Motor neuron (in vitro differentiated cells): ENCODE measurements around the gene MAD1L1. TPM values are rescaled to one million over a fixed set of nuclear protein-coding genes. Genes with fewer than 3 reads are reported as not detected.
"Not testable (repeated sequence)": the region's sequence is repeated elsewhere in the genome, so short reads cannot be mapped to it uniquely, and the experiment has no call there.

Experiments
- ATAC-seq, 8 experiments: fragments of 200-7000 bp; cut with Tn5 transposase; replicated peaks in 6 of 8; 2 replicates each; pipeline ENCODE4 v1.8.0; 2021; ENCODE audit warnings: mild to moderate bottlenecking in 8 of 8, moderate library complexity in 8 of 8
- H3K27ac ChIP-seq, 2 donors: fragments of 250-450 bp; sonication (Bioruptor Pico); 2 replicates each; pipeline ENCODE4 v1.9.0; 2021; ENCODE audit warnings: antibody characterized with exemption in 2 of 2, mild to moderate bottlenecking in 2 of 2, moderate library complexity in 1 of 2
- H3K4me1 ChIP-seq, 2 donors: fragments of 250-450 bp; sonication (Bioruptor Pico); replicated peaks in 1 of 2; 2 replicates each; pipeline ENCODE4 v1.6.1; 2021; ENCODE audit warnings: antibody characterized with exemption in 2 of 2, mild to moderate bottlenecking in 2 of 2, moderate library complexity in 1 of 2
- H3K4me3 ChIP-seq, 5 donors: fragments of 250-450 bp; sonication (Bioruptor Pico); 2 replicates each; pipeline ENCODE4 v1.9.0; 2021; ENCODE audit warnings: antibody characterized with exemption in 5 of 5, mild to moderate bottlenecking in 5 of 5, moderate library complexity in 4 of 5
- WGBS, 10 experiments: fragments of 450-650 bp; shearing (Covaris generic); methylation state at CpG; one replicate each; pipeline ENCODE4 v1.0.0; 2022; 5-methylcytosine and 5-hydroxymethylcytosine counted together
- in situ Hi-C, 9 experiments: fragments of 400-800 bp; cut with MboI; loops; one replicate each; pipeline ENCODE4 v1.15.0; 2021; ENCODE audit warnings: low sequenced_read_pairs in 9 of 9, low pct_unique_long_range_greater_than_20kb in 2 of 9; ENCODE audit not compliant: unreplicated experiment in 9 of 9
- total RNA-seq, 8 experiments: library from RNA; unstranded; fragments of 300-600 nt; gene quantifications; 2 replicates each; pipeline versions ENCODE4 v1.2.3 to v1.2.4, GENCODE V29; 2022

MAD1L1 gene
- total RNA-seq, 8 experiments from 2014 or later: 24.0 to 68.8 (median 32.4) TPM

- WGBS, 10 experiments: 0 to 100% (median 30%) methylated on average over 1 of the region's 6 CpGs; no CpG with 5 or more reads in 6 of the 10 experiments
- H3K27ac ChIP-seq, in situ Hi-C loops, H3K4me3 ChIP-seq: not testable (repeated sequence)
- ATAC-seq: peak in 1 of 8 experiments; percentile 38
- peaks cover 5 to 23% of the 10 kb centered on the region in 2 donors for H3K4me1 ChIP-seq
Measured at GRCh38 chr7:1876641-1877040, 356.1 kb downstream of the MAD1L1 start.

GRCh38 chr7:1875392-1876199, 357.1 kb downstream of the MAD1L1 start:
- H3K4me3 ChIP-seq, in situ Hi-C loops: not testable (repeated sequence)
- peak overlapping the region in 1 of 2 donors; percentile 37 for H3K27ac ChIP-seq
- ATAC-seq: peak; percentile 93 to 99 (median 96)
- WGBS, 10 experiments: 40 to 100% (median 90%) methylated on average over 1 to 4 of the region's 29 CpGs; no CpG with 5 or more reads in 6 of the 10 experiments
- H3K4me1 ChIP-seq: peaks cover 5 to 23% of the 10 kb centered on the region in 2 donors

GRCh38 chr7:1874590-1875391, 358.0 kb downstream of the MAD1L1 start:
- ATAC-seq: peak in 7 of 8 experiments; percentile 8 to 76 (median 71)
- H3K4me3 ChIP-seq: not testable (repeated sequence)

DNA sequence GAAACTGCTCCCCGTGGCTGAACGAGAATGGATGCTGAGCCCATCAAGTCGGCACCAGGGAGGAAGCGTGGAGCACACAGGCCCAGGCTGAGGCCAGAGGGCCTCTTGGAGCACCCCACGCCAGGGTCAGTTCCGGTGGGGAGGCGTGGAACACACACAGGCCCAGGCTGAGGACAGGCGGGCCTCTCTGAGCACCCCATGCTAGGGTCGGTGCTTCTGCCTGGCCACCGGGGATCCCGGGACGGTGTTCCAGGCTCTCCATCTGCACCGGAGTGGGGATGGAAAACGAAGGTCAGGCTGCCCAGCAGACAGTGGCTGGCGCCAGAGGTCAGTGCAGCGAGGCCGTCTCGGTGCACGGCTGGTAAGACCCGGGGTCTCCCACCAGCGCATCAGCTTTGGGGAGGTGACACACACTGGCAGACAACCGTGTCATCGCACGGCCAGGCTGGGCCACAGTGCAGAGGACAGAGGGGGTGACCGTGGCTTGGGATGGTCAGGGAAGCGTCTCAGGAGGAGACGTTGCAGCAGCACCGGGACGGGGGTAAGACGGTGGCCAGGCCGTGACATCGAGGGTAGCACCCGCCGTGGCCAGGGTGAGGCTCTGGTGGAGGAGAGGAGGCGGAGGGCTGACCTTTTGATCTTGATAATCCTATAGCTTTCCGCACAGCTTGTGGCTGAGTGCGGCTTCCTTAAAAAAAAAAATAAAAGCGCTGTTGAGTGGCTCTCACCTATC, 358.7 kb downstream of the MAD1L1 start:
- Histone ChIP-seq H3K4me3 (no peak overlapping the region), H3K27ac (no peak overlapping the region), H3K4me1 (peaks cover 5 to 23% of the 10 kb centered on the region in 2 donors)
- in situ Hi-C loops: no loop called here
- WGBS, 10 experiments: 92 to 94% methylated on average over 5 to 19 of the region's 38 CpGs; no CpG with 5 or more reads in 8 of the 10 experiments
- no peak for ATAC-seq

More at GRCh38 chr7:1874590-1875391, 358.0 kb downstream of the MAD1L1 start:
- in situ Hi-C loops: not testable (repeated sequence)
- no CpG with 5 or more reads among the region's 21 CpGs for WGBS, 10 experiments
- peak overlapping the region in 1 of 2 donors; percentile 55 for H3K27ac ChIP-seq
- peaks cover 5 to 23% of the 10 kb centered on the region in 2 donors for H3K4me1 ChIP-seq

DNA sequence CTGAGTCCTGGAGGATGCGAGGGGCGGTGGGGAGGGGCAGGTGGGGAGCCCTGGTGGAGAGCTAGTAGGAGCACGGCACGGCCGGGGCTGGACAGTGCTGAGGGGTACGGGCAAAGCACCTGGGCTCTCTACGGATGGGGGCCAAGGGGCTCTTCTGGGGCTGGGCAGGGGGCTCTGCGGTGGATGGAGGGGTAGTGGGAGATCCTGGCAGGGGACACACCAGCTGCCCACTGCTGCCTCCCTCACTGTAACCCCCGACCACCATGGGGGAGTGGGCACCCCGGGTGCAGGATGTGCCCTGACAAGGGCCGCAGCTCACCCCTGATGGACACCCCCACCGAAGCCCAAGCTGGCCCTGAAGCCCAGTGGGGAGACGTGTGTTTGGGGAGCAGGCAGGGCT, 359.3 kb downstream of the MAD1L1 start:
- in situ Hi-C loops: no loop called here
- Histone ChIP-seq H3K4me3 (no peak overlapping the region), H3K4me1 (peaks cover 5 to 23% of the 10 kb centered on the region in 2 donors), H3K27ac (no peak overlapping the region)
- no peak for ATAC-seq
- WGBS, 10 experiments: no CpG with 5 or more reads among the region's 13 CpGs

GRCh38 chr7:1873070-1873405, 359.7 kb downstream of the MAD1L1 start:
- H3K27ac ChIP-seq: peak overlapping the region in 1 of 2 donors; percentile 8
- in situ Hi-C loops: no loop called here
- no peak for ATAC-seq
- no peak overlapping the region for H3K4me3 ChIP-seq
- H3K4me1 ChIP-seq: peaks cover 5 to 23% of the 10 kb centered on the region in 2 donors
- no CpG with 5 or more reads among the region's 12 CpGs for WGBS, 10 experiments

DNA sequence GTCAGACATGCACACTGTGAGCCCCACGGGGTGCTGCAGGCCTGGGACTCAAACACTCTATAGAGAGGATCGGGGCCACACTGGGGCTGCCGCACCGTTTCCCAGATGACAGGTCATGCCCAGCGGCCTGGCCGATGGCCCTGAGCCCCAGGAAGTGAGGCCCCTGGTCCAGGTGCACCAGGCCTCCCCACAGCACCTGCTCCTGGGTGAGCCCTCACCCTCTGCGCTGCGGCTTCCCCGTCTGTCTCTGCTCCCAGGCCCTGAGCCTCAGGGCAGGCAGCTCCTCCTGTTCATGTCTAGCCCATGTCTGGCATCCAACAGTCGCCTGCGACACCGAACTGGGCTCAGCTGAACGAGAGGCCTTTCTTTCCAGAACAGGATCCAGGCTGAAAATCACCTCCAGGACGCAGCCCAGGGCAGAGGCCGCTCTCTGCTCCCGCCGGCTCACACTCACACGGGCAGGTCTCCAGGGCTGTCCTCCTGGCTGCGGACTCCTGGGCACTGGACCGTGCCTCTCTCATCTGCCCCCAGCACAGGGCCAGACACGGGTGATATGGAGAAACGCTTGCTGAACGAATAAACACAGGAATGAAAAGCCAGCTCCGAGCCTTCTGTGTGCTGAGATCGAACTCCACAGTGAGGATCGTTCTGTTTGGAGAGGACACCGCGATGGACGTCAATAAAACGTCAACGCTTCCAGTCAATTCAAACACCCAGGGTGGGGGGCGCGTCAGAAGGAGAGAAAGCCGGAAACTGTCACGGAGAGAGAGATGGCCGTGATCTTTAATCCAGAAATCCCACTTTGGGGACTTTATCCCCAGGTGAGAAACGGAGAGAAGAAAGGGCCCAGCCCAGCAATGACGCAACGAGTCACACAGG, 360.3 kb downstream of the MAD1L1 start:
- Histone ChIP-seq H3K27ac (peak overlapping the region in 1 of 2 donors; percentile 8), H3K4me1 (peaks cover 5 to 23% of the 10 kb centered on the region in 2 donors), H3K4me3 (no peak overlapping the region)
- ATAC-seq: peak in 1 of 8 experiments; percentile 8
- WGBS, 10 experiments: 80 to 100% (median 91%) methylated on average over 2 to 19 of the region's 39 CpGs; no CpG with 5 or more reads in 2 of the 10 experiments
- in situ Hi-C loops: no loop called here

- WGBS, 10 experiments: 80 to 100% (median 90%) methylated on average over 2 to 13 of the region's 28 CpGs; no CpG with 5 or more reads in 3 of the 10 experiments
- no peak overlapping the region for H3K27ac ChIP-seq
- ATAC-seq: no peak
- in situ Hi-C loops: no loop called here
- H3K4me3 ChIP-seq: no peak overlapping the region
- peaks cover 12 to 18% of the 10 kb centered on the region in 2 donors for H3K4me1 ChIP-seq
Measured at GRCh38 chr7:1869452-1870130, 363.2 kb downstream of the MAD1L1 start.

DNA sequence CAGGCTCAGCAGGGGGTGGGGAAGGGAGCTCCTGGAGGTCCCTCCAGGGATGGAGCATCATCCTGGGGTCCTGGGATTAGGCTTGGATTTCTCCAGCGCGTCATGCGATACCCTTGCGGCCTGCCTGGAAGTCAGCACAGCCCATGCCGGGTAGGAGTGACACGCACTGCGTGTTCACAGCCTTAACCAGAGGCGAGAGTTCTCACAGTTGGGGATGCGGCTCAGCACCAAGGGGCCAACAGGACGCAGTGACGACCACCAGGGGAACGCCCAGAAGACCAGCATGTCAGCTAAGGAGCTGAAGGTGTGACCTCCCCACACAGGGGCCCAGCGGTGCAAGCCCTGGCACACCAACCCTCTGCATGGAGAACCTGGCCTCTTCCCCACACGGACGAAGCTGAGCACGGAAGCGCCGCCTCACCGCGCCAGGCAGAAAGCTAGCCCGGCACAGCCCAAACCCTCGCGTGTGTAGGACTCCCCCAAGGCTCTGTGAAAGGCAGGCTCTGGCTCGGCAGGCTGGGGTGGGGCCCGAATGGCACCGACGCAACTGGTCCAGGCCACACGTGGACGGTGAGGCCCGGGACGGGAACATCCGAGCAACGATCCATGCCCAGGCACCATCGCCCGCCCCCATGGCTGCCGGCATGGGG, 364.1 kb downstream of the MAD1L1 start:
- 83 to 96% methylated on average over 3 to 15 of the region's 36 CpGs; no CpG with 5 or more reads in 8 of the 10 experiments for WGBS, 10 experiments
- in situ Hi-C loops: no loop called here
- Histone ChIP-seq H3K4me1 (peaks cover 18 to 20% of the 10 kb centered on the region in 2 donors), H3K27ac (no peak overlapping the region), H3K4me3 (no peak overlapping the region)
- no peak for ATAC-seq

GRCh38 chr7:1867370-1868260, 365.1 kb downstream of the MAD1L1 start:
- WGBS, 10 experiments: 76 to 100% (median 90%) methylated on average over 2 to 9 of the region's 29 CpGs; no CpG with 5 or more reads in 5 of the 10 experiments
- ATAC-seq: no peak
- peaks cover 19 to 23% of the 10 kb centered on the region in 2 donors for H3K4me1 ChIP-seq
- no peak overlapping the region for H3K27ac ChIP-seq
- in situ Hi-C loops: no loop called here
- no peak overlapping the region for H3K4me3 ChIP-seq
